HG03103 (cell line): ENCODE results near the gene DBN1.
A peak's percentile ranks its signal among the peaks of the same experiment; 100 is the strongest.

Experiments
- ATAC-seq: cut with Tn5 transposase; IDR thresholded peaks from one replicate; pipeline ENCODE4 v1.9.1; 2021; ENCODE audit warnings: low read depth; ENCODE audit not compliant: unreplicated experiment

Gene DBN1

GRCh38 chr5:177414481-177414880, 59.0 kb downstream of the DBN1 start:
- no peak for ATAC-seq

- ATAC-seq = peak; percentile 65
Measured at GRCh38 chr5:177412603-177413233, 60.7 kb downstream of the DBN1 start.

- ATAC-seq = no peak
Measured at GRCh38 chr5:177410575-177410974, 62.9 kb downstream of the DBN1 start.

GRCh38 chr5:177409043-177409801, 64.2 kb downstream of the DBN1 start, which contains the start of gene F12:
Gene F12 (minus strand): TSS chr5:177409564. CDS start chr5:177409527, 37 bp downstream.
- ATAC-seq = no peak
